Spinal cord (tissue), 10 donors: Measurements from ENCODE around the gene VCL. TPM values are rescaled to one million over a fixed set of nuclear protein-coding genes. Genes with fewer than 3 reads are reported as not detected.

Experiments used
- DNase-seq, 6 donors: peaks; one replicate each; pipeline versions ENCODE4 v3.0.0 to v3.0.0-alpha.2; 2013 to 2015; ENCODE audit warnings: low spot score in 6 of 6, low read depth in 4 of 6
- H3K27ac ChIP-seq: one replicate; pipeline ENCODE4 v1.5.1; 2013; ENCODE audit warnings: low read depth, low read length, control low read depth
- H3K27me3 ChIP-seq: one replicate; pipeline ENCODE4 v1.6.1; 2013; ENCODE audit warnings: low read length; ENCODE audit not compliant: control insufficient read depth, insufficient read depth
- H3K36me3 ChIP-seq: one replicate; pipeline ENCODE4 v1.6.1; 2013; ENCODE audit warnings: low read length; ENCODE audit not compliant: control insufficient read depth, insufficient read depth
- H3K4me1 ChIP-seq: one replicate; pipeline ENCODE4 v1.6.1; 2013; ENCODE audit warnings: low read length; ENCODE audit not compliant: control insufficient read depth, insufficient read depth
- H3K4me3 ChIP-seq: one replicate; pipeline ENCODE4 v1.5.1; 2013; ENCODE audit warnings: low read depth, low read length, control low read depth
- H3K9me3 ChIP-seq: one replicate; pipeline ENCODE4 v1.6.1; 2013; ENCODE audit warnings: low read length; ENCODE audit not compliant: control insufficient read depth, insufficient read depth
- WGBS: methylation state at CpG from one replicate; pipeline ENCODE4 v1.1.5; 2013; ENCODE audit warnings: missing lambda C conversion rate; ENCODE audit not compliant: insufficient coverage; 5-methylcytosine and 5-hydroxymethylcytosine counted together
- polyA plus RNA-seq, 2 donors: library from polyadenylated mRNA; unstranded; fragments of 120-200 nt; gene quantifications; one replicate each; pipeline ENCODE4 v1.2.1, GENCODE V29; 2013; ENCODE audit not compliant: insufficient read length in 2 of 2
- total RNA-seq, 2 donors: library from RNA; depleted of rRNA in 1 of 2; stranded (reverse); fragments of 120-200 nt in 1 of 2; fragments of >200 nt in 1 of 2; gene quantifications; one replicate each; pipeline versions ENCODE4 v1.2.3 to v1.2.4, GENCODE V29; 2013 to 2014
- donor health status: healthy.

Gene VCL
- total and polyA plus RNA-seq, 4 donors = 47.8 to 106 (median 63.5) TPM

DNA sequence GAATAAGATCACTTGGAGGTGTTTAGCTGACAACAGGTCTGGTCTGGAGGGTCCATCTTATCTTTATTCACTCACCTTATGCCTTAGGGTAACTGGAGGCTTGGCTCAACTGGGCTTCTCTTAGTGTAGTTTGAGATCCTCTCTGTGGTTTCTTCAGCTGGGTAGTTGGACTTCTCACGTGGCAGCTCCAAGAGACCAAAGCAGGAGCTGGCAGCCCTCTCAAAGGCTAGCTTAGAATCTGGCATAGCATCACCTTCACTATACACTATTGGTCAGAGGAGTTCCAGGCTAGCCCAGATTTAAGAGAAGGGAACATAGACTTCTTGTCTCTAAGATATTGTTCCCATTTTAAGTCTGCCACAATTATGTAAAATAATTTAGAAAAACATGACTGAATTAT is 169.5 kb downstream of the VCL start:
- Histone ChIP-seq H3K4me3 (no peak overlapping the region), H3K27me3 (no peaks in the 10 kb centered on the region), H3K9me3 (no peaks in the 10 kb centered on the region), H3K27ac (no peak overlapping the region), H3K36me3 (no peaks in the 10 kb centered on the region), H3K4me1 (peaks cover 2% of the 10 kb centered on the region)
- DNase-seq = no peak
- WGBS = no CpG with 5 or more reads among the region's 1 CpG

Other genes with a start within 250 kb of the VCL start
- 10 to 100 TPM; 22.4 to 39.5 TPM for gene CHCHD1, start 216.1 kb upstream of the VCL start, total RNA-seq
- 10 to 100 TPM; 44.5 to 44.6 TPM for gene CHCHD1, start 216.1 kb upstream of the VCL start, polyA plus RNA-seq
- gene ZSWIM8, start 212.5 kb upstream of the VCL start, total RNA-seq = 10 to 100 TPM; 38.8 to 95.9 TPM
- 100 to 1,000 TPM; 127 to 148 TPM for gene ZSWIM8, start 212.5 kb upstream of the VCL start, polyA plus RNA-seq
- gene NDST2, start 186.5 kb upstream of the VCL start, total RNA-seq = 10 to 100 TPM in 1 of 2 donors, 1 to 10 TPM in 1; 8.8 to 23.0 TPM
- gene NDST2, start 186.5 kb upstream of the VCL start, polyA plus RNA-seq = 10 to 100 TPM; 36.7 to 45.3 TPM
- gene CAMK2G, start 123.6 kb upstream of the VCL start, total RNA-seq = 10 to 100 TPM; 49.8 to 97.6 TPM
- 100 to 1,000 TPM; 127 to 147 TPM for gene CAMK2G, start 123.6 kb upstream of the VCL start, polyA plus RNA-seq
- gene PLAU, start 87.0 kb upstream of the VCL start, total RNA-seq = 1 to 10 TPM; 4.7 to 5.3 TPM
- 1 to 10 TPM; 3.9 to 4.2 TPM for gene PLAU, start 87.0 kb upstream of the VCL start, polyA plus RNA-seq
- gene AP3M1, start 152.7 kb downstream of the VCL start, total RNA-seq = 10 to 100 TPM; 49.2 to 51.8 TPM
- gene AP3M1, start 152.7 kb downstream of the VCL start, polyA plus RNA-seq = 10 to 100 TPM; 36.0 to 50.6 TPM
- gene ADK, start 153.1 kb downstream of the VCL start, total RNA-seq = 10 to 100 TPM; 50.7 to 58.9 TPM
- 10 to 100 TPM; 46.9 to 51.4 TPM for gene ADK, start 153.1 kb downstream of the VCL start, polyA plus RNA-seq